ELR (cell line): ENCODE data around the gene CLCNKA.
"Not testable (repeated sequence)": the region's sequence is repeated elsewhere in the genome, so short reads cannot be mapped to it uniquely, and the experiment has no call there.

Source experiments
- DNase-seq: peaks from one replicate; pipeline ENCODE4 v3.0.0-alpha.2; 2015; ENCODE audit warnings: low read depth

Gene CLCNKA

DNA sequence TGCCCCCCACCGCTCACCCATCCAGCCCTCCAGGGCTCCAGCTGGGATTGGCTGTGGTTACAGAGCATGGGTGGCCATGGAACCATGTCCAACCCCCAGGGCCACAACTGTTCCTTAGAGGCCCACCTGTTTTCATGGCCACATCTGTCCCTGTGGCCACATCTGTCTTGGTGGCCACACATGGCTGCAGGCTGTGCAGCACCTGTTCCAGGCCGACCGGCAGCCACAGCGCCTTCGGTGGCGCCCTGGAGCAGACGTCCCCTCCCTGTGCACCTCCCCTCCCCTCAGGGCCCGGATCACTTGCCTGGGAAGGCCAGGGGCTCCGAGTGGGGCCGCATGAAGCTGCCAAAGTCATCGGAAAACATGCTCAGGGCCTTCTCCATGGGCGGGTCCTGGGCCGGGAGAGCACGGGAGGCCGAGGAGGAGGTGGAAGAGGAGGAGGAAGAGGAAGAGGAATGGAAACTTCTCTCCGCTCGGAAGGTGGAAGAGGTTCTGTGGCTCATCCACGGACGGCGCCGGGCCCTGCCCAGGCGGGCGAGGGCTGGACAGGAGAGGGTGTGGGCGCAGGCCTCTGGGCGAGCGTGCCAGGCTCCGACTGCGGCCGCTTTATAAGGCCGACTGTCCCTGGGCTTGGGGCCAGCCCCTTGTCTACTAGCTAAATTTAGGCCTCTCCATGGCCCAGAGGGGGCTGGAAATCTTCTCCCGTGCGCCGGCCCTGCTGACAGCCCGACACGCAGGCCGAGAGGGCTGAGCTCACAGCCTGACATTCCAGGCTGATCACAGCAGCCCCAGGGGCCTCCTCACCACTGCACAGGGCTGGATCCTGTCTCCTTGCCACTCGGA lies 4.2 kb upstream of the CLCNKA start, which contains the start of gene HSPB7:
Gene HSPB7 (minus strand): TSS at position 583 of the 843 bp plus-strand sequence. CDS start 80 bp downstream, at position 503.
- no peak for DNase-seq

DNA sequence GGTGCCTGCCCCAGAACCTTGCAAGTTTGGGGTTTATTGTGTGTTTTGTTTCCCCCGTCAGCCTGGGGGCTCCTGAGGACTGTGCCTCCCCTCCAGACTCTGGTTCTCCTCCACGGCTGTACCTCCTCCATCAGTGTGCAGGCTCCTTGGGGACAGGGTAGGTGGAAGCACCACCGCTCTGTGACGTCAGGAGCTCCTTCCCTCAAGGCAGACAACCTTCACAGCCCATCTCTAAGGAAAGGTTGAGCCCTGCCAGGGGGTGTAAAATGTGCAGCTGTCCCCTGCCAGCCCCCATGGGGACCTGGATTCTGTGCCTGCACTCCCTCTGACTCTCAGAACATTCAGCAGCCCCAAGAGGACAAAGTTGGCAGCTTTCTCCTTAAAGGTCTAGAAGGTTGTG lies 3.5 kb upstream of the CLCNKA start:
- no peak for DNase-seq

DNA sequence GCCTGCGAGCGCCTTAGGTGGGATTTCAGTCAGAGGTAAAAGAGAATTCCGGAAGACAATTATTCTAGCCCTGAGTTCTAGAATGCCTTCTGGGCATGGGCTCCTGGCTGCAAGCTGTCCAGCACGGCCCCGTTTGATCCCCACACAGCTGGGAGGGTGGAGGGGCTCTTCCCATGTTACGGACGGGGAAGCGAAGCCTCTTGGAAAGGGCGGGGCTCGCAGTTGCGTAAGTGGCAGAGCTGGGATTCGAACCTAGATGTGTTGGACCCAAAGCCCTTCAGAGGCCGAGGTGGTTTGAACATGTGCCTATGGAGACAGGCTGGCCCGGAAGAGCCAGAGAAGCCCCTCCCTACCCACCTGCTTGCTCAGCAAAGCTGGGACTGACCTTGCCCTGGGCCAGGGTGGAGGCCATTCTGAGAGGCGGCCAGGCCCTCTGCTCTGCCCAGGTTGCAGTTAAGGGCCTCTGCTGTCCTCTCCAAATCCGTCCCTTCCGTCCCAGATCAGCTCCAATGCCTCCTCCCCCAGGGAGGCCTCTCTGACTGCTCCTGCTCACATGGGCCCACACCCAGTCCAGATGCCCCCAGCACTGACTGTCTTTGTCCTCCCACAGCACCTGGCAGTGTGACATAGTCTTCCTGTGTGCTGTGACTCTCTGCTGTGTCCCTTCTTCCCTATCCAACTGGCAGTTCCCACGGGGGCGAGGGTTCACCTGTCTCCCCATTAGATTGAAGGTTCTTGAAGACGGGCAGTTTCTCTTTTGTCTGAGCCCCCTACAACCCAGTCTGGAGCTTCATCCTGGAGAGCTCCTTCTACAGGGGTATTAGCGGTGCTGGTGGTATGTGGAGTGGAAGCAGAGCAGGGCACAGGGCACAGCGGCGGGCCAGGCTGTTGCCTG lies 2.8 kb upstream of the CLCNKA start:
- DNase-seq, result no peak

DNA sequence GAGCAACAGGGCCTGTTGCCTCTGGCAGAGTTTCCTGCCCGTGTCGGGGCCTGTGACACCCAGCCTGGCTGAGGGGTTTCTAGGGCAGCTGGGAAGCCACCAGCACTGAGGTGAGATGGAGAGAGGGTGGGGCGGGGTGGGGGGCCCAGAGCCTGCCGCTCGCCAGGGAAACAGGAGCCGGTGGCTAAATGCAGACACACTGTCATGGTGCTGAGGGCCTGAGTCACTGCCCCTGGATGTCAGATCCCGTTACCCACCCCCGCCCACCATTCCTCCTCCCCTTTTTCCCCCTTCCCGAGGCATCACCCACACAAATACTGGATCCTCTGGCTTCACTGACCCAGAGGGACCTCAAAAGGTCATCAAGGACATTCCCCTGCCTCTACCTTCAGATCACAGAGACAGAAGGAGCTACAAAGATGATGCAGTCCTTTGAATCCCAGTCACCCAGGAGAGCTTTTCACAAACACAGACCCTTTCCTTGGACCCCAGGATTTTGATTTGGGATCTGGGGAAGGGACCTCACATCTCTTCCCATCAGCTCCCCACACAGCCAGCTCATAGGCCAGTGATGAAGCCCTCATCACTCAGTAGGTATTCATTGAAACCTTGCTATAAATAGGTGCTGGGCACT lies 2.1 kb upstream of the CLCNKA start:
- peak; percentile 41 for DNase-seq

DNA sequence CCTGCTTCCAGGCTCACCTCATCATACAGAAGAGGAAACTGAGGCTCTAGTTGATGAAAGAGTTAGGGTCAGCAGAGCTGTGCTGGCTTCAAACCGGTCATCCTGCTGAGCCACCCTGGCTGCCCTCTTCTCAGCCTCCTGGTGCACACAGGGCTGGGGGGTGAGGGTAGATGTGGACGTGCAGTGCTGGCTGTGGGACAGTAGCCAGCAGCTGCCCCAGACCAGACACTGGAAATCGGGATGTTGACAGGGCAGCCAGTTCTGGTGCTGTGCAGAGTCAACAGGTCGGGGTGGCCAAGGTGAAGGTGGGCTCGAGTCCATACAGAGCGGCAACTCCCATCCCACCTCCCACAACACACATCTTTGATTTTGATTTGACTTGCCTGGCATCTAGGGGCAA lies 1.5 kb upstream of the CLCNKA start:
- DNase-seq, result no peak

DNA sequence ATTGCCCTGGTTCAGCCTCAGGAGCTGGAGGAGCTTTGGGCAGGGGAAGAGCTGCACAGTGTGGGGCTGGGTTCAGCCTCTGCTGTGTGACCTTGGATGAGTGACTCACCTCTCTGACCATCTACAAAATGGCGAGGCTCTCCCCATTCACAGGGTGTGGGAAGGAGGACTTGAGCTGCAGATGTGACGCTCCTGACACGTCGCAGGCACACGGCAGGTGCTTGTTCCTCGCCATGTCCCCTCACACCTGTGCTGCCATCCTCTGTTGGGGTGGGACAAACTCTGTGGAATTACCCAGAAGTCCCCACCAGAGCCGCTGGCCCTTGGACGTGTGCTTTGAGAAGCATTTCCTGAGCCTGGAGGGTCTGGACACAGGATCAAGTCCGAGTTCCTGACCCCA lies 958 bp upstream of the CLCNKA start:
- DNase-seq, result not testable (repeated sequence)

DNA sequence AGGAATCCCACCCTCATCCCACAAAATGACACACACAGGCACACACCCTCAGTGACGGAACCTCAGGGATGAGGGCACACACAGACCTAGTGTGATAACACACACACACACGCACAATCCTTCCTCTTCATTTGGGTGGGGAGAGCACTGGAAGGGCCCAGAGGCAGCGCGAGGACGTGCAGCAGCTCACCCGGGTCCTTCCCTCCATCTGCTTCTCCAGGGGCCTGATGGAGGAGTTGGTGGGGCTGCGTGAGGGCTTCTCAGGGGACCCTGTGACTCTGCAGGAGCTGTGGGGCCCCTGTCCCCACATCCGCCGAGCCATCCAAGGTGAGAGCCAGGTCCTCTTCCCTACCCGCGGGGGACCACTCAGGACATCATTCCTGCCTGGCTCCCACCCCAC lies 557 bp downstream of the CLCNKA start:
- no peak for DNase-seq

DNA sequence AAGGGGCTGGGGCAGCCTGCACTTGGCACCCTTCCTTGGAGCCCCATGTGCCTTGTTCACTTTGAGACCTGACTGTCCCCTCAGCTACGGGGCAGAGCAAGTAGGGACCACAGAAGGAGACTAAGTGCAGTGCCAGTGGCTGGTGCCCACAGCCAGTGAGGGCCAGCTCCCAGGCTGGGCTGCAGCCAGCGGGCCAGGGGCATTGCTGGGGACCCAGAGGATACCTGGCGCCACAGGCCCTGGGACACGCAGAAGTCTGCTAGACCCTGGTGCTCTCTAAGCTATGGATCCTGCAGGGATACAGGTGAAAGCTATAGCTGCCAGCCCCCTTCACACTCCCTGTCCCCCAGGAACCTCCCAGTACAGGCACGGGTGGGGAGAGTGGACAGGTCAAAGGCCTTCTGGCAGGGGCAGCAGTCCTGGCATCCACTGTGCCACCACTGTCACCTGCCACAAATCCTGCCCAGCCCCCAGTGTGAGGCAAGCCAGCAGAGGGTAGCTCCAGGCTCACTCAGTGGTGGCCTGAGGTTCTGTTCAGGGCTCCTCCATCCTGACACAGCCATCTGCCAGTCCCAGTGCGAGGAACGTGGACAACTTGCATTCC lies 1.3 kb downstream of the CLCNKA start:
- no peak for DNase-seq

DNA sequence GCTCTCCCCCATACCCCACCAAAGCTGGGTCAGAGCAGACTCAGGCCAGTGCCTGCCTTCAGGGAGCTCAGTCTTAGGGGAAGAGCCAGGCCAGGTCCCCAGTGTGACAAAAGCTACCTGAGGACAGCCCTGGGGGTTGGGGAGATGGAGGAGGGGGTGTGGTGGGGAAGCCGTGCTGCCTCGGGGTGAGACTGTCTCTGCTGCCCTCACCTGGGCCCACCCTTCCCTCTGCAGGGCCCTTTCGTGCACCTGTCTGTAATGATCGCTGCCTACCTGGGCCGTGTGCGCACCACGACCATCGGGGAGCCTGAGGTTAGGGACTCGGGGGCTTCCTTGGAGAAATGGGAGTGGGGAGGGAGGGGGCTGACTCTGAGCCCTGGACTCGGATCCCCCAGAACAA lies 4.5 kb downstream of the CLCNKA start:
- DNase-seq, result not testable (repeated sequence)

DNA sequence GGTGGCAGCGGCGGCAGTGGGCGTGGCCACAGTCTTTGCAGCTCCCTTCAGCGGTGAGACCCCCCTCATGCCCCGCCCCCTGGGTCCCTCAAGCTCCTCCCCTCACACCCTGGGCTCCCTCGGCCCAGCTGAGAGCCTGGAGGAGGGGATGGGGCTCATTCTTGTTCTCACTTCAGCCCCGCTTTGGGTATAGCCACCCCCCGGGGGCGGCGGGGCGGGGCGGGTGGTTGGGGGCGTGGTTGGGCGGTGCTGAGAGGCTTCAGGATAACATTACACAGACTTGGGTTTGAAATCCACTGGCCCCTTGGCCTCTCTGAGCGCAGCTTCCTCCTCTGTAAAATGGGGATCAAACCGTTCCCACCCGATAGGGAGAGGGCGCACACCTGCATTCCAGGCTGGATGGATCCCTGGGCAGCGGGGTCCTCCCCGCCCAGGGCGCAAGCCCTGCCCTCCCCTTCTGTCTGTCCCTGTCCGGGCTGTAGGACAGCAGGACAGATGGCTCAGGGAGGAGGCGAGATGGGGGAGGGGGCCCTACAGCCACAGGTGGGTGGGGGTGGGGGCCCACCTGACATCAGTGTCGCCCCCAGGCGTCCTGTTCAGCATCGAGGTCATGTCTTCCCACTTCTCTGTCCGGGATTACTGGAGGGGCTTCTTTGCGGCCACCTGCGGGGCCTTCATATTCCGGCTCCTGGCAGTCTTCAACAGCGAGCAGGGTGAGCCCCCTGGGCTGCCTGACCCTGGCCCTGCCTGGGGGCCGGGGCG lies 5.1 kb downstream of the CLCNKA start:
- DNase-seq, result no peak

DNA sequence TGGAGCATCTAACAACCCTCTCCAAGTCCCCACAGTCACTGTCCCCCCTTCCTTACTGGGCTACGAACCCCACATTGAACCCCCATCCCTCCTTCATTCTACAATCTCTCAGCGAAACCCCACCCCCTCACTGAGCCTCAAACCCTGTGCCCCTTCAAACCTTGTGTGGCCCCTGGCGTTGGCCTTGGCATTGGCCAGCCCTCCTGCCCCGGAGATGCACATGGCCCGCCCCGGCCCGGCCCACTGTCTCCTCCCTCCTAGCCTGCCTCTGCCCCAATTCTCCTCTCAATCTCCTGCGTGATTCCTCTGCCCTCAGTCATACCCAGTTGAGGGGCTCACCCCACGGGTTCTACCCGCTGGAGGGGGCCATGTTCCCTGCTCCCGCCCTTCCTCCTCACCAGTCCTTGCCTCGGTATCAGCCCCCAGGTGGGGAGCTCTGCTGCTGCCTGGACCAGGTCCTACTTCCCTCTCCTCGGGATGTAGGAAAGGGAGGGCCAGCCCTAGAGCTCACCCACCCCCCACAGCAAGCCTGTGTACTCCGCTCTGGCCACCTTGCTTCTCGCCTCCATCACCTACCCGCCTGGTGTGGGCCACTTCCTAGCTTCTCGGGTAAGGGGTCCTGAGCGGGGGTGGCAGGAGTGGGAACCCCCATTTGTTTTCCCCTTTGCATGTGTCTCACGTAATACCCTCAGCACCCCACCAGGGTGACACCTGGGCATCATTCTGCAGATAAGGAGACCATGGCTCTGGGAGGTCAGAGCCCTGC lies 6.6 kb downstream of the CLCNKA start:
- DNase-seq, result no peak

DNA sequence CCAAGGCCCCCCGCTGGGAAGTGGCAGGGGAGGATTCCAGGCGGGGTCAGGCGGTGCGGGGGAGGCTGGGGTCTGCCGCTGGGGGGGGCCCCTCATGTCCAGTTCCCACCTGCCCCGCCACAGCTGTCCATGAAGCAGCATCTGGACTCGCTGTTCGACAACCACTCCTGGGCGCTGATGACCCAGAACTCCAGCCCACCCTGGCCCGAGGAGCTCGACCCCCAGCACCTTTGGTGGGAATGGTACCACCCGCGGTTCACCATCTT lies 7.1 kb downstream of the CLCNKA start:
- not testable (repeated sequence) for DNase-seq

DNA sequence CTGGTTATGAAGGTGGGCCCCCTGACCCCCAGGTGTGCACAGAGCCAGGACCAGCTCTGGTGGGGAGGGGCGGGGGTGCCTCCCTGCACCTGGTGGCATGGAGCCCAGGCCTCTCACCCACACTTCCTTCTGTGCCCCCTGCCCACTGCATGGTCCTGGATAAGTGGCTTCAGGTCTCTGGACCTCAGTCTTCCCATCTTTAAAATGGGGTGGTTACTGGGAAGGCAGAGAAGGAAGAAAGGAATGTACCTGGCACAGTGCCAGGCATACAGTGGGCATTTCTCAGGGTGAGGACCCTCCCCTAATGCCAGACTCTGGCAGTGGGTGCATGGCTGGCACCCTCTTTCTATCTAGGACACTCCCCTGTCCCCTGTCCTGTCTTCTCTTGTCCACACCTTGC lies 7.5 kb downstream of the CLCNKA start:
- DNase-seq, result no peak

DNA sequence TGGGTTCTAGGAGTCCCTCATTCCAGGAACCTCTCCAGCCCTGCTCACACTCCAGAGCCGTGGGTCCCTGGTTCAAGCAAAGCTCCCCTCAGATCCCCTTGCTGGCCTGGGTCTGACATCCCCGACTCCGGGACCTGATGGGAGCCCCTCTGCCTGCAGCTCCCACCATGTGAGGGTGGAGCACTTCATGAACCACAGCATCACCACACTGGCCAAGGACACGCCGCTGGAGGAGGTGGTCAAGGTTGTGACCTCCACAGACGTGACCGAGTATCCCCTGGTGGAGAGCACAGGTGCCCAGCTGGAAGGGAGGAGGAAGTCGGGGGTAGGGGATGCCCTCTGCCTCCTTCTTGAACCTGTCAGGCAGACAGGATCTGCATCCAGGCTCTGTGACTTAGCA lies 9.7 kb downstream of the CLCNKA start:
- DNase-seq, result no peak

DNA sequence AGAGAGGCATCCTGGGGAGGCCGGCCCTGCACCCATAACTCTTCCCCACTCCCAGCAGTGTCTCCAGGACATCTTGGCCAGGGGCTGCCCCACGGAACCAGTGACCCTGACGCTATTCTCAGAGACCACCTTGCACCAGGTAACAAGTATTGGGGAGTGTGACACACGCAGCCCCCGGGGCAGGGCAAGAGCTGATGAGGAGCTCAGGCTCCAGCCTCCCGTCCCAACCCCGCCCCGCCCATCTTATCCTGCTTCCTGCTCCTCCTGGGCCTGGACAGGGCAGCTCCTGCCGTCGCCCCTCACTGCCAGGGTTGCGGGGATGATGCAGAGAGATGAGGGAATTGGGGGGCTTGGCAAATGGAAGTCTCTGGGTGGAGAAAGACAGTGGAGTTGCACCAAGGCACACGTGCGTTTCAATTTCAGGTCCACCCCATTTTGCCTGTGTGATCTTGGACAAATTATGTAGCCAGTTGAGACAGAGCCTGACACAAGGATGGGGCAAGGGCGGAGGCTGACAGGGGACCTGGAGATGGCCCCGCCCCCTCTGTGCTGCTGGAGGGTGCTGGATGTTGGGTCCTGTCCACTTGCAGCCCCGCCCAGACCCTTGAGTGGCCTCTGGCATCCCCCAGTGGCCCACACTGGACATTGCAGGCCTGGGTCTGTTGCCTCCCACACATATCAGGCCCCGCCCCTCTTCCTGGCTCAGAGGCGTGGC lies 10.7 kb downstream of the CLCNKA start:
- peak; percentile 91 for DNase-seq

DNA sequence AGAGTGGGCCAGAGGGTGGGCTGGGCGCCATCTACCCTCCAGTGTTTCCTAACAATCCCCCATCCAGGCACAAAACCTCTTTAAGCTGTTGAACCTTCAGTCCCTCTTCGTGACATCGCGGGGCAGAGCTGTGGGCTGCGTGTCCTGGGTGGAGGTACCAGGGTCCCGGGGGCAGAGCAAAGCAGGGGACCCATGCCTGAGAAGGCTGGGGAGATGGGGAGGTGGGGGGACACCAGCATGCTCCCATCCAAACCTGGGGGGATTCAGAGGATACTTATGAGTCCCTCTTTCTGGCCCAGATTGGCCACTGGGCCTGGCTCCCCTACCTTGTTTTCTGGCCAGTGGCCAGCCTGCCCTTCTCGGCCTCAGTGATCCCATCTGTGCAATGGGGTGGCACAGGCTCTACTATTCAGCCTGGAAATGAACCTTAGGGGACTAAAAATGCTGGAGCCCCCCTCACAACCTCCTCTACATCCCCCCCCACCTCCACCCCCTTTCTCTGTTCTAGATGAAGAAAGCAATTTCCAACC lies 11.3 kb downstream of the CLCNKA start:
- DNase-seq, result not testable (repeated sequence)

DNA sequence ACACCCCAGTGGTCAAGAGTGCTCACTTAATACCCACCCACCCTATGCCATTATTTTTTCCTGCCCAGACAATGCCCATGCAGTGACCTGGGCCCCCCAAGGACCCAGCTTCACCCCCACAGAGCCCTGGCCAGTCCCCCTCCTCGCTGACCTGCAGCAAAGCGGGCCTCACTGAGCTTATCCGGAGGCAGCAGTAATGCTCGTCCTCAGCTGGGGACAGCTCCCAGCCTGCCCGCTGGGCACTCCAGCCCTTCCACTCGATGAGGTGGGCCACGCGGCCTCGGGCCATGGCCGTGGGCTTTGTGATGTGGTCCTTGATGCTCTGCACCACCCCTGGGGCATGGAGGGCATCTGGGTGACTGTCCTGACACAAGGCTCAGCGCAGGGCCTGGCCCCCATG lies 14.6 kb downstream of the CLCNKA start:
- not testable (repeated sequence) for DNase-seq

DNA sequence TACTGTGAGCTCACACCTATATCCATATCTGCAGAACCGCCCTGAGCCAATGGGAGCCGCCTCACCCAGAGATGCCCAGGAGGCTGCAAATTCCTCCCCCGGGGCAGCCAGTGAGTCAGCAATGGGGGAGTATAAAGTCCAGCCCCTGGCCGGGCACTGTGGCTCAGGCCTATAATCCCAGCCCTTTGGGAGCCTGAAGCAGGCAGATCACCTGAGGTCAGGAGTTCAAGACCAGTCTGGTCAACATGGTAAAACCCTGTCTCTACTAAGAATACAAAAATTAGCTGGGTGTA lies 16.7 kb downstream of the CLCNKA start:
- DNase-seq, result peak; percentile 20

DNA sequence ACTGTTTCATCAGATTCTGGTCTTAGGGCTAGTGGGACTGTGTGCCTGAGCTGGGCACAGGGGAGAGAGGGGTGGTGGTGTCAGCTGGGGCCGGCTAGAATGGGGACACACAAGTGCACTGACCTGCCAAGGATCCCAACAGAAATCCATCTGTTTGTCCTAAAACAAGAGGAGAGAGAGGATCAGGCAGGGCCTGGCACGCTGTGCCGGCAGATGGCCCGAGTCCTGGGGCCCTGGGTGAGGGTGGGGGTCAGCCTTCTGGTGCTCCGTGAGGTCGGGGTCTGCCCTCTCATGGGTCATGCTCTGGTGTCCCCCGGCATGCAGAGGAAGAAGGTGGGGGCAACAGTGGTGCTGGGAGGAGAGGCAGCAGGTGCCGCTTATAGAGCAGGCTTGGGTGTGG lies 18.0 kb downstream of the CLCNKA start:
- DNase-seq, result not testable (repeated sequence)

DNA sequence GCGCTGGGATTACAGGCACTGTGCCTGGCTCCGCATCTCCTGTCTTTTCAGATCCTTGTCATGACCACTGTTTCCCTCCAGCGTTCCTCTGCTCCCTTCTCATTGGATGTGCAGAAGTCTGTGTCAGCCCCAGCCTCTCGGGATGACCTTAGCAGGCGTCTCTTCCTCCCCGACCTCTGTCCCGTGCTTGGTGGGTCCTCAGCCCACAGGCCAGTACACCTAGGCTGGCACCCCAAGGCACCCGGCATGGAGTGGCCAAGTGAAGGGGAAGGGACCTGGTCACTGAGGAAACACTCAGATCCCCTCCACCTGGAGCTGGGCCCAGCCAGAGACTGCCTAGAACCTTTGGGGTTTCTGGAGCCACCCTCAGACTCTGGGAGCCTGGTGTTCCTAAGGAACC lies 19.4 kb downstream of the CLCNKA start:
- DNase-seq, result no peak
